ENCODE measurements around the gene EYA2.

GRCh38 chr20:46938434-46938833, 43.8 kb downstream of the EYA2 start:
- TF ChIP-seq CTCF (IDR thresholded peaks at IDR 0.05): no peak
- TF ChIP-seq POLR2AphosphoS5 (IDR thresholded peaks at IDR 0.05; ENCODE audit: insufficient read depth in 1 of 2, low read depth in 1 of 2): no peak
- TF ChIP-seq POLR2A (IDR thresholded peaks at IDR 0.05): no peak
